ENCODE data around the gene STARD4. TPM values are rescaled to one million over a fixed set of nuclear protein-coding genes. Genes with fewer than 3 reads are reported as not detected.

STARD4 gene
- total RNA-seq, 2 donors from 2014 or later: 18.8 to 50.1 TPM

DNA sequence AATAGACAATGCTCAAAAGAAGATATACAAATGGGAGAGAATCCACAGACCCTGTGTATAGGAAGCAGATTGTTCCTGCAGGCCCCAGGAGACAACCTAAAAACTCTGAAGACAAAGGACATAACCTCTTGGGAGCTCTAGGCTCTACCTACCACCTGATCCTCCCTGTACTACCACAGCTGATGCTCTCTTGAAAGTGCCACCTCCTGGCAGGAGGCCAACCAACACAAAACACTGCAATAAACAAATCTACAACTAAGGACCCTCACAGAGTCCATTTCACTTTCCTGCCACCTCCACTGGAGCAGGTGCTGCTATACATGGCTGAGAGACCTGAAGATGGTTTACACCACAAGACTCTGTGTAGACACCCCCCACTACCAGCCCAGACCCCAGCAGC lies 49.0 kb downstream of the STARD4 start:
- no peak for ATAC-seq (ENCODE audit: insufficient number of reproducible peaks, low FRiP score, low read depth)
- Histone ChIP-seq H3K27me3 (replicated peaks; ENCODE audit: insufficient read depth) (no peaks in the 10 kb centered on the region), H3K36me3 (no peaks in the 10 kb centered on the region), H3K4me3 (no peak overlapping the region), H3K27ac (no peak overlapping the region), H3K4me1 (ENCODE audit: control insufficient read depth in 1 of 2, low read depth in 2 of 2) (no peaks in the 10 kb centered on the region), H3K9me3 (no peaks in the 10 kb centered on the region)
- no peak for DNase-seq (ENCODE audit: low spot score)
- TF ChIP-seq, protein P1, sequence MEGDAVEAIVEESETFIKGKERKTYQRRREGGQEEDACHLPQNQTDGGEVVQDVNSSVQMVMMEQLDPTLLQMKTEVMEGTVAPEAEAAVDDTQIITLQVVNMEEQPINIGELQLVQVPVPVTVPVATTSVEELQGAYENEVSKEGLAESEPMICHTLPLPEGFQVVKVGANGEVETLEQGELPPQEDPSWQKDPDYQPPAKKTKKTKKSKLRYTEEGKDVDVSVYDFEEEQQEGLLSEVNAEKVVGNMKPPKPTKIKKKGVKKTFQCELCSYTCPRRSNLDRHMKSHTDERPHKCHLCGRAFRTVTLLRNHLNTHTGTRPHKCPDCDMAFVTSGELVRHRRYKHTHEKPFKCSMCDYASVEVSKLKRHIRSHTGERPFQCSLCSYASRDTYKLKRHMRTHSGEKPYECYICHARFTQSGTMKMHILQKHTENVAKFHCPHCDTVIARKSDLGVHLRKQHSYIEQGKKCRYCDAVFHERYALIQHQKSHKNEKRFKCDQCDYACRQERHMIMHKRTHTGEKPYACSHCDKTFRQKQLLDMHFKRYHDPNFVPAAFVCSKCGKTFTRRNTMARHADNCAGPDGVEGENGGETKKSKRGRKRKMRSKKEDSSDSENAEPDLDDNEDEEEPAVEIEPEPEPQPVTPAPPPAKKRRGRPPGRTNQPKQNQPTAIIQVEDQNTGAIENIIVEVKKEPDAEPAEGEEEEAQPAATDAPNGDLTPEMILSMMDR (IDR thresholded peaks at IDR 0.05): no peak

DNA sequence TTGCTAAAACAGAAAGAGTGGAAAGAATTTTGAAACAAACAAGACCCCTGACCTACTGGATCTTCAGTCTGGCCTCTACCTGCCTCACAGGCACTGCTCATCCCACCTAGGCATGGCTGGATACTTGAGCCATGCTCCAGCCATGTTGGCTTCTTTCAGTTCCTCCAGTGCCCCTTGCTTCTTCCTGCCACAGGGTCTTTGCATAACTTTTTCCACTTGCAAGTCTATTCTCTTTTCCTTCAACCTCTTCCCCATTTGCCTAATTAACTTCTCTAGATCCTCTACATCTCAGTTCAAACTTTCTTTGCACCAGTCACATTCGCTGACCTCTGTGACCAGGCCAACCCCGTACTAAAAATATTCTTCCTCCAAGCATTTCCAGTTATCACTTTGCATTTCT lies 50.4 kb downstream of the STARD4 start:
- H3K4me3 ChIP-seq: no peak overlapping the region
- H3K27ac ChIP-seq: no peak overlapping the region
- no peaks in the 10 kb centered on the region for H3K36me3 ChIP-seq
- no peaks in the 10 kb centered on the region for H3K27me3 ChIP-seq (replicated peaks; ENCODE audit: insufficient read depth)
- no peaks in the 10 kb centered on the region for H3K4me1 ChIP-seq (ENCODE audit: control insufficient read depth in 1 of 2, low read depth in 2 of 2)
- no peak for ATAC-seq (ENCODE audit: insufficient number of reproducible peaks, low FRiP score, low read depth)
- TF ChIP-seq, protein P1 (IDR thresholded peaks at IDR 0.05): no peak
- H3K9me3 ChIP-seq: no peaks in the 10 kb centered on the region
- DNase-seq (ENCODE audit: low spot score): no peak

DNA sequence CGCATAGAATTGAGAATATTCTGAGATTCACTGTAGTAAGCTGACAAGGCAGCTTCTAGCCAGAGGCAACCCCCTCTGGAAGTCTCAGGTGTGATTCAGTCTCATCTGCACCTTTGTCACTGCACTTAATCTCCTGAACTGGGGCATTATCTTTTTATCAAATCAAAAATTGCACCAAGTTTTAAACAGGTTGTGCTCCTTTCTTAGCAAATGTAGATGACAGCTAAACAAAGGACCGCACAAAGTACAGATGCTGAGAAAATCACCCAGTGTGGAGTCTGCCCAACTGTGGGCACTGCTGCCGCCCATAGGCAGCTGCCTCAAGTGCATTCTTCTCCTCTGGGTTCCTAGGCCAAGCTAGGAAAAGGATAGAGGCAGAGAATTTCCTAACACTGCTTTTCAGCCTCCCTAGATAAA lies 51.1 kb downstream of the STARD4 start:
- H3K36me3 ChIP-seq: no peaks in the 10 kb centered on the region

DNA sequence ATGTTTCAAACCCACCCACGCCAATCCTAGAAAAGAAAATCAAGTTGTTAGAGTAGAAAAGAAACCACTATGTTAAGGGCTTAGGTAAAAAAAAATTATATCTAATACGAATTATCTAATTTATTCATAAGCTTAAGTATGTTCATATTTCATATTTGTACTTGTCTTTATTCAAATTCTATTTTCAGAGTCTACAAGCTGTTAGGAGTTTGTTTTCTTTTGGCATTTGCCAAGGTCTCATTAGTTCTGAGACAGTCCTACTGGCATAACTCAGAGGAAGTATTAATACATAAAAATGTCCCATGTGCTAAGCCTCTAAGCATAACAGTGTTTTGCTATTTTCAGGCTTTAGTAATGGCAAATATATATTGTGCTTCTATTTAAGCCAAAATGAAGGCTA lies 57.6 kb downstream of the STARD4 start:
- Histone ChIP-seq H3K4me3 (no peak overlapping the region), H3K27me3 (replicated peaks; ENCODE audit: insufficient read depth) (no peaks in the 10 kb centered on the region), H3K36me3 (no peaks in the 10 kb centered on the region), H3K4me1 (ENCODE audit: control insufficient read depth in 1 of 2, low read depth in 2 of 2) (peaks cover 4 to 5% of the 10 kb centered on the region in 2 donors), H3K9me3 (no peaks in the 10 kb centered on the region), H3K27ac (no peak overlapping the region)
- DNase-seq (ENCODE audit: low spot score) (no peak), ATAC-seq (ENCODE audit: insufficient number of reproducible peaks, low FRiP score, low read depth) (no peak)
- TF ChIP-seq, protein P1 (IDR thresholded peaks at IDR 0.05): no peak

More for the DNA sequence above, 51.1 kb downstream of the STARD4 start:
- Histone ChIP-seq H3K9me3 (no peaks in the 10 kb centered on the region), H3K4me3 (no peak overlapping the region), H3K4me1 (ENCODE audit: control insufficient read depth in 1 of 2, low read depth in 2 of 2) (no peaks in the 10 kb centered on the region), H3K27me3 (replicated peaks; ENCODE audit: insufficient read depth) (no peaks in the 10 kb centered on the region), H3K27ac (no peak overlapping the region)
- ATAC-seq (ENCODE audit: insufficient number of reproducible peaks, low FRiP score, low read depth) (no peak), DNase-seq (ENCODE audit: low spot score) (no peak)
- TF ChIP-seq, protein P1 (IDR thresholded peaks at IDR 0.05): no peak

DNA sequence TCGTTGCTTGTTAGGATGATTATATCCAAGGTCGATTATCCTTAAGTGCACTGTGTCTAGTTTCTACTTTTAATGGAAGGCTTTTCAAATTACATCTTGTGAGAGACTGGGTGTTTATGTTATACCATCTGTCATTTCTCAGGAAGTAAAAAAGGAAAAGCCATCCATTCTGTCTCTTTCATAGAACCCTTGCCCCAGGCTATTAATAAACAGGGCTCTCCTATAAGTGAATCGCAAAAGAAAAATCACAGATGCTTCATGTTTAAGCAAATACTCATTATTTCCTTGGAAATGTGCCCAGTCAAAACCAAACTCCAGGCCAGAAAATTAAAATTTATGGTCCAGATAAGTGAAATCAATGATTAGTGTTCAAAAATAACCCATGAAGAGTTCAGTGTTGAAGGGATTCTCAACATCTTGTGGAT lies 58.1 kb downstream of the STARD4 start:
- H3K27me3 ChIP-seq (replicated peaks; ENCODE audit: insufficient read depth): no peaks in the 10 kb centered on the region
- no peaks in the 10 kb centered on the region for H3K36me3 ChIP-seq
- no peak overlapping the region for H3K27ac ChIP-seq
- TF ChIP-seq, protein P1 (IDR thresholded peaks at IDR 0.05): no peak
- peaks cover 4 to 5% of the 10 kb centered on the region in 2 donors for H3K4me1 ChIP-seq (ENCODE audit: control insufficient read depth in 1 of 2, low read depth in 2 of 2)
- H3K4me3 ChIP-seq: no peak overlapping the region
- no peak for ATAC-seq (ENCODE audit: insufficient number of reproducible peaks, low FRiP score, low read depth)
- DNase-seq (ENCODE audit: low spot score): no peak
- no peaks in the 10 kb centered on the region for H3K9me3 ChIP-seq

All from thoracic aorta (tissue), 2 donors.